UCSD-AML1 (cell line): ENCODE data around the gene GNAO1.

Experiments used
- DNase-seq: peaks from one replicate; lab custom pipeline; 2025; ENCODE audit not compliant: unreplicated experiment; lab: John Stamatoyannopoulos, UW

Gene GNAO1

GRCh38 chr16:56191156-56191815, at the start of gene GNAO1:
Gene GNAO1, plus strand, starts transcription at chr16:56191489. Its CDS starts 747 bp downstream, at chr16:56192236.
- no peak for DNase-seq

- no peak for DNase-seq
These were observed 47.6 kb upstream of the GNAO1 start for GRCh38 chr16:56143666-56144065.

GRCh38 chr16:56145369-56145768, 45.9 kb upstream of the GNAO1 start:
- DNase-seq, result no peak

- no peak for DNase-seq
These were observed 39.7 kb upstream of the GNAO1 start for GRCh38 chr16:56151621-56152020.

- no peak for DNase-seq
These were observed 29.6 kb upstream of the GNAO1 start for GRCh38 chr16:56161658-56162057.

- no peak for DNase-seq
These were observed 28.2 kb upstream of the GNAO1 start for GRCh38 chr16:56163089-56163488.

- DNase-seq, result no peak
These were observed 27.4 kb upstream of the GNAO1 start for GRCh38 chr16:56163938-56164337.

- DNase-seq, result no peak
These were observed 26.7 kb upstream of the GNAO1 start for GRCh38 chr16:56164636-56165035.

- no peak for DNase-seq
These were observed 16.9 kb upstream of the GNAO1 start for GRCh38 chr16:56174411-56174810.

- no peak for DNase-seq
These were observed 9.9 kb upstream of the GNAO1 start for GRCh38 chr16:56181401-56181800.

- DNase-seq, result no peak
These were observed 8.0 kb upstream of the GNAO1 start for GRCh38 chr16:56183266-56183665.

- no peak for DNase-seq
These were observed 1.1 kb upstream of the GNAO1 start for GRCh38 chr16:56190048-56190676.

GRCh38 chr16:56190677-56191155, 573 bp upstream of the GNAO1 start:
- no peak for DNase-seq

- no peak for DNase-seq
These were observed 746 bp downstream of the GNAO1 start for GRCh38 chr16:56191835-56192634.

GRCh38 chr16:56192635-56192945, 1.3 kb downstream of the GNAO1 start:
- DNase-seq, result no peak

GRCh38 chr16:56192986-56193945, 2.0 kb downstream of the GNAO1 start:
- no peak for DNase-seq

- DNase-seq, result no peak
These were observed 2.9 kb downstream of the GNAO1 start for GRCh38 chr16:56193951-56194726.

GRCh38 chr16:56195151-56195550, 3.9 kb downstream of the GNAO1 start:
- no peak for DNase-seq

GRCh38 chr16:56196381-56196780, 5.1 kb downstream of the GNAO1 start:
- DNase-seq, result no peak
